HepG2 (cell line): Measurements from ENCODE around the gene CARD16. TPM values are rescaled to one million over a fixed set of nuclear protein-coding genes. Genes with fewer than 3 reads are reported as not detected.

ENCODE experiments used
- ATF4 ChIP-seq, 2 experiments: fragments of 450-650 bp in 1 of 2; sonication (generic) in 1 of 2; formaldehyde crosslinking; IDR thresholded peaks; 2 replicates each; pipeline versions ENCODE4 v1.5.0 to v1.8.0; 2020 to 2022; ENCODE audit warnings: mild to moderate bottlenecking in 1 of 2, missing genetic modification reagents in 1 of 2
- ATF5 ChIP-seq: sonication (generic); formaldehyde crosslinking; IDR thresholded peaks from 2 replicates; pipeline ENCODE4 v1.4.0; 2020; ENCODE audit warnings: mild to moderate bottlenecking, low read depth, missing genetic modification reagents
- BORCS8-MEF2B ChIP-seq: sonication (generic); formaldehyde crosslinking; IDR thresholded peaks from 2 replicates; pipeline ENCODE4 v1.8.0; 2022; ENCODE audit warnings: mild to moderate bottlenecking, missing genetic modification reagents
- BRD4 ChIP-seq: sonication (generic); formaldehyde crosslinking; IDR thresholded peaks from 2 replicates; pipeline ENCODE4 v1.4.0; 2020; ENCODE audit warnings: missing genetic modification reagents
- ERF ChIP-seq: IDR thresholded peaks from 2 replicates; pipeline ENCODE4 v1.6.1; 2018; ENCODE audit warnings: missing biosample characterization, missing genetic modification reagents
- HINFP ChIP-seq: sonication (generic); formaldehyde crosslinking; IDR thresholded peaks from 2 replicates; pipeline ENCODE4 v1.4.0; 2020; ENCODE audit warnings: low read depth, mild to moderate bottlenecking, missing genetic modification reagents
- HMG20B ChIP-seq: conservative IDR thresholded peaks from 2 replicates; pipeline ENCODE4 v1.6.1; 2016; ENCODE audit warnings: missing genetic modification reagents, missing compliant biosample characterization
- KLF15 ChIP-seq: sonication (generic); formaldehyde crosslinking; IDR thresholded peaks from 2 replicates; pipeline ENCODE4 v1.8.1; 2023; ENCODE audit warnings: borderline replicate concordance, mild to moderate bottlenecking, inconsistent platforms, missing genetic modification reagents, mixed read lengths
- LRRFIP1 ChIP-seq: sonication (generic); formaldehyde crosslinking; conservative IDR thresholded peaks from 2 replicates; pipeline ENCODE4 v1.4.0; 2020; ENCODE audit warnings: missing genetic modification reagents
- THRA ChIP-seq: sonication (generic); formaldehyde crosslinking; IDR thresholded peaks from 2 replicates; pipeline ENCODE4 v1.4.0; 2020; ENCODE audit warnings: missing genetic modification reagents, borderline replicate concordance
- ZFP41 ChIP-seq: sonication (generic); formaldehyde crosslinking; IDR thresholded peaks from 2 replicates; pipeline ENCODE4 v1.4.0; 2020; ENCODE audit warnings: mild to moderate bottlenecking, missing genetic modification reagents, borderline replicate concordance
- ZFY ChIP-seq: sonication (generic); formaldehyde crosslinking; IDR thresholded peaks from 2 replicates; pipeline ENCODE4 v1.4.0; 2020; ENCODE audit warnings: missing genetic modification reagents
- ZMAT5 ChIP-seq: sonication (generic); formaldehyde crosslinking; IDR thresholded peaks from 2 replicates; pipeline ENCODE4 v1.5.0; 2020; ENCODE audit warnings: mild to moderate bottlenecking, low read depth, missing genetic modification reagents, borderline replicate concordance
- ZNF282 ChIP-seq: fragments of 450-650 bp; IDR thresholded peaks from 2 replicates; pipeline ENCODE4 v1.6.1; 2018; ENCODE audit not compliant: partially characterized antibody
- ZNF331 ChIP-seq: sonication (generic); formaldehyde crosslinking; IDR thresholded peaks from 2 replicates; pipeline ENCODE4 v1.4.0; 2020; ENCODE audit warnings: missing genetic modification reagents
- ZNF556 ChIP-seq: sonication (generic); formaldehyde crosslinking; IDR thresholded peaks from 2 replicates; pipeline ENCODE4 v1.4.0; 2020; ENCODE audit warnings: mild to moderate bottlenecking, missing genetic modification reagents, borderline replicate concordance
- ZNF597 ChIP-seq: sonication (generic); formaldehyde crosslinking; IDR thresholded peaks from 2 replicates; pipeline ENCODE4 v1.5.0; 2020; ENCODE audit warnings: missing genetic modification reagents
- ZNF7 ChIP-seq: IDR thresholded peaks from 2 replicates; pipeline ENCODE4 v1.6.1; 2016; ENCODE audit warnings: missing biosample characterization, missing genetic modification reagents
- ZNF737 ChIP-seq: sonication (generic); formaldehyde crosslinking; IDR thresholded peaks from 2 replicates; pipeline ENCODE4 v1.5.0; 2020; ENCODE audit warnings: missing genetic modification reagents, mild to moderate bottlenecking, borderline replicate concordance
- polyA plus RNA-seq, 8 experiments: library from polyadenylated mRNA; depleted of rRNA in 3 of 8; stranded (reverse) in 7 of 8; unstranded in 1 of 8; fragments of >200 nt; fragmentation: Illumina TruSeq in 4 of 8; extraction: Trizol in 4 of 8; gene quantifications; 2 replicates each; pipeline versions ENCODE4 v1.2.1 to v1.2.3, GENCODE V29; 2011 to 2016; ENCODE audit warnings: low read depth in 4 of 8, missing spikeins in 1 of 8, mixed read lengths in 1 of 8; ENCODE audit not compliant: insufficient read depth in 1 of 8
- total RNA-seq, 5 experiments: library from RNA; depleted of rRNA; stranded (reverse); fragments of >200 nt; fragmentation: Illumina TruSeq; extraction: Trizol; gene quantifications; 2 replicates each; pipeline ENCODE4 v1.2.3, GENCODE V29; 2016; ENCODE audit warnings: low read depth in 1 of 5

The CARD16 gene
- total and polyA plus RNA-seq, 2 of the 13 experiments (the other 11 are each of a cell fraction or from before 2014, with no cell fraction given) = 0.34 TPM; not detected in 1

- no peak for TF ChIP-seq KLF15 (CRISPR knock-in tag)
- no peak for TF ChIP-seq ZNF7 (CRISPR knock-in tag)
- no peak for TF ChIP-seq ZFP41
- no peak for TF ChIP-seq BORCS8-MEF2B
- no peak for TF ChIP-seq LRRFIP1 (CRISPR knock-in tag)
- no peak for TF ChIP-seq ZNF737
- TF ChIP-seq ERF (CRISPR knock-in tag) = peak; percentile 19; the same call in 1 of the 2 replicates
- no peak for TF ChIP-seq BRD4
- no peak for TF ChIP-seq ZNF597 (CRISPR knock-in tag)
- peak; percentile 52; the same call in 1 of the 2 replicates for TF ChIP-seq ZNF331
- peak in 1 of 2 experiments; percentile 65; a peak in 2 of 4 replicates for TF ChIP-seq ATF4 (CRISPR knock-in tag; IDR thresholded peaks at IDR 0.05)
- TF ChIP-seq THRA (CRISPR knock-in tag) = 0 out of 2 replicates have a peak, but pooled peaks have one; percentile 39
- TF ChIP-seq ZNF556 (CRISPR knock-in tag) = no peak
- no peak for TF ChIP-seq ZMAT5 (CRISPR knock-in tag)
- no peak for TF ChIP-seq HINFP (CRISPR knock-in tag)
- TF ChIP-seq HMG20B (CRISPR knock-in tag) = no peak
- TF ChIP-seq ZFY (CRISPR knock-in tag) = no peak
- no peak for TF ChIP-seq ZNF282
- TF ChIP-seq ATF5 (CRISPR knock-in tag) = no peak
Measured at GRCh38 chr11:104995001-104995408, 50.1 kb downstream of the CARD16 start (continued).
